CD4-positive, CD25-positive, alpha-beta regulatory T cell (primary cell): ENCODE results near the gene B4GALT6. TPM values are rescaled to one million over a fixed set of nuclear protein-coding genes. Genes with fewer than 3 reads are reported as not detected.

ENCODE experiments used
- ATAC-seq, 2 donors: fragments of 150-1000 bp; cut with Tn5 transposase; one replicate each; pipeline ENCODE4 v1.10.0; 2021; ENCODE audit warnings: low read depth in 2 of 2, moderate number of reproducible peaks in 2 of 2, moderate library complexity in 1 of 2
- DNase-seq, 3 donors: peaks; one replicate each; pipeline versions ENCODE4 v3.0.0 to v3.0.0-alpha.2; 2012 to 2022; ENCODE audit warnings: mixed read lengths in 1 of 3
- H3K27ac ChIP-seq: one replicate; pipeline ENCODE4 v1.7.0; 2013; ENCODE audit warnings: mild to moderate bottlenecking, low read length; ENCODE audit not compliant: insufficient read depth, poor library complexity, severe bottlenecking
- H3K27me3 ChIP-seq: one replicate; pipeline ENCODE4 v1.7.0; 2013; ENCODE audit warnings: low read length; ENCODE audit not compliant: control insufficient read depth, insufficient read depth
- H3K36me3 ChIP-seq: one replicate; pipeline ENCODE4 v1.7.0; 2013; ENCODE audit warnings: mild to moderate bottlenecking, low read length, moderate library complexity; ENCODE audit not compliant: control insufficient read depth, insufficient read depth
- H3K4me1 ChIP-seq: 2 replicates; pipeline ENCODE4 v1.7.0; 2013; ENCODE audit warnings: mild to moderate bottlenecking, low read length; ENCODE audit not compliant: insufficient read depth, control insufficient read depth, poor library complexity, severe bottlenecking
- H3K4me3 ChIP-seq: one replicate; pipeline ENCODE4 v1.7.0; 2013; ENCODE audit warnings: low read depth, mild to moderate bottlenecking, low read length, moderate library complexity
- H3K9me3 ChIP-seq, 2 experiments: 1 replicate in 1 of 2; 2 replicates in 1 of 2; pipeline ENCODE4 v1.7.0; 2013; ENCODE audit warnings: low read length in 2 of 2, mild to moderate bottlenecking in 1 of 2, moderate library complexity in 1 of 2; ENCODE audit not compliant: control insufficient read depth in 2 of 2
- H3K27ac Mint-ChIP-seq, 3 donors: one replicate each; pipeline ENCODE4 v1.8.0; 2020 to 2022; ENCODE audit warnings: mild to moderate bottlenecking in 3 of 3, mixed read lengths in 3 of 3, moderate library complexity in 2 of 3
- H3K27me3 Mint-ChIP-seq: one replicate; pipeline ENCODE4 v1.8.0; 2022; ENCODE audit warnings: mild to moderate bottlenecking, mixed read lengths
- H3K36me3 Mint-ChIP-seq: one replicate; pipeline ENCODE4 v1.8.0; 2020; ENCODE audit warnings: mixed read lengths
- H3K4me1 Mint-ChIP-seq, 4 donors: one replicate each; pipeline ENCODE4 v1.8.0; 2020 to 2022; ENCODE audit warnings: mixed read lengths in 4 of 4, mild to moderate bottlenecking in 1 of 4
- H3K4me3 Mint-ChIP-seq, 4 donors: one replicate each; pipeline ENCODE4 v1.8.0; 2020 to 2022; ENCODE audit warnings: mild to moderate bottlenecking in 4 of 4, mixed read lengths in 4 of 4, moderate library complexity in 3 of 4
- H3K9me3 Mint-ChIP-seq, 7 donors: one replicate each; pipeline ENCODE4 v1.8.0; 2020 to 2022; ENCODE audit warnings: mixed read lengths in 7 of 7, mild to moderate bottlenecking in 3 of 7, moderate library complexity in 2 of 7
- polyA plus RNA-seq, 4 donors: library from polyadenylated mRNA; unstranded; fragments of 300-500 nt; fragmentation: Illumina TruSeq; gene quantifications; one replicate each; pipeline ENCODE4 v1.2.3, GENCODE V29; 2021
- total RNA-seq: library from RNA; stranded (reverse); gene quantifications from one replicate; pipeline ENCODE4 v1.2.3, GENCODE V29; 2022

Gene B4GALT6
- total and polyA plus RNA-seq, 5 donors from 2014 or later: 0.47 TPM; not detected in 4

GRCh38 chr18:31702449-31702848 is 18.1 kb upstream of the B4GALT6 start:
- Mint-ChIP-seq H3K9me3 (peaks cover 0 to 2% (median 0%) of the 10 kb centered on the region in 7 donors), H3K36me3 (no peaks in the 10 kb centered on the region), H3K27ac (no peak overlapping the region), H3K4me3 (no peak overlapping the region), H3K27me3 (peaks cover 8% of the 10 kb centered on the region), H3K4me1 (peaks cover 0 to 3% (median 0%) of the 10 kb centered on the region in 4 donors)
- ATAC-seq: no peak
- Histone ChIP-seq H3K4me3 (no peak overlapping the region), H3K27ac (no peak overlapping the region), H3K4me1 (no peaks in the 10 kb centered on the region), H3K36me3 (no peaks in the 10 kb centered on the region), H3K9me3 (no peaks in the 10 kb centered on the region), H3K27me3 (no peaks in the 10 kb centered on the region)
- DNase-seq: no peak

GRCh38 chr18:31701744-31702143 is 17.4 kb upstream of the B4GALT6 start:
- Histone ChIP-seq H3K9me3 (no peaks in the 10 kb centered on the region), H3K27ac (no peak overlapping the region), H3K4me1 (no peaks in the 10 kb centered on the region), H3K36me3 (no peaks in the 10 kb centered on the region), H3K4me3 (no peak overlapping the region), H3K27me3 (no peaks in the 10 kb centered on the region)
- Mint-ChIP-seq H3K4me1 (peaks cover 0 to 3% (median 0%) of the 10 kb centered on the region in 4 donors), H3K27ac (no peak overlapping the region), H3K27me3 (peaks cover 8% of the 10 kb centered on the region), H3K4me3 (no peak overlapping the region), H3K9me3 (peaks cover 0 to 2% (median 0%) of the 10 kb centered on the region in 7 donors), H3K36me3 (no peaks in the 10 kb centered on the region)
- DNase-seq: no peak
- no peak for ATAC-seq

- Mint-ChIP-seq H3K27me3 (peaks cover 8% of the 10 kb centered on the region), H3K4me3 (no peak overlapping the region), H3K4me1 (peaks cover 0 to 3% (median 0%) of the 10 kb centered on the region in 4 donors), H3K9me3 (peaks cover 0 to 2% (median 0%) of the 10 kb centered on the region in 7 donors), H3K36me3 (no peaks in the 10 kb centered on the region), H3K27ac (no peak overlapping the region)
- DNase-seq (no peak), ATAC-seq (no peak)
- Histone ChIP-seq H3K4me3 (no peak overlapping the region), H3K27me3 (no peaks in the 10 kb centered on the region), H3K9me3 (no peaks in the 10 kb centered on the region), H3K27ac (no peak overlapping the region), H3K36me3 (no peaks in the 10 kb centered on the region), H3K4me1 (no peaks in the 10 kb centered on the region)
Measured at GRCh38 chr18:31700990-31701389, 16.6 kb upstream of the B4GALT6 start.

GRCh38 chr18:31697351-31698298 is 13.2 kb upstream of the B4GALT6 start:
- H3K9me3 Mint-ChIP-seq: peaks cover 0 to 2% (median 0%) of the 10 kb centered on the region in 7 donors
- no peak overlapping the region for H3K4me3 ChIP-seq
- H3K36me3 ChIP-seq: no peaks in the 10 kb centered on the region
- H3K4me1 ChIP-seq: no peaks in the 10 kb centered on the region
- H3K27ac ChIP-seq: no peak overlapping the region
- DNase-seq (no peak), ATAC-seq (no peak)
- peaks cover 0 to 3% (median 0%) of the 10 kb centered on the region in 4 donors for H3K4me1 Mint-ChIP-seq
- no peaks in the 10 kb centered on the region for H3K36me3 Mint-ChIP-seq
- no peak overlapping the region for H3K27ac Mint-ChIP-seq
- no peak overlapping the region for H3K4me3 Mint-ChIP-seq
- peaks cover 9% of the 10 kb centered on the region for H3K27me3 ChIP-seq
- peaks cover 8% of the 10 kb centered on the region for H3K27me3 Mint-ChIP-seq
- no peaks in the 10 kb centered on the region for H3K9me3 ChIP-seq

- no peak overlapping the region for H3K27ac ChIP-seq
- H3K27me3 ChIP-seq: peaks cover 12% of the 10 kb centered on the region
- peaks cover 13% of the 10 kb centered on the region for H3K27me3 Mint-ChIP-seq
- H3K4me1 Mint-ChIP-seq: no peaks in the 10 kb centered on the region
- DNase-seq (no peak), ATAC-seq (no peak)
- no peaks in the 10 kb centered on the region for H3K36me3 Mint-ChIP-seq
- H3K4me3 Mint-ChIP-seq: no peak overlapping the region
- H3K9me3 ChIP-seq: no peaks in the 10 kb centered on the region
- H3K4me3 ChIP-seq: no peak overlapping the region
- no peaks in the 10 kb centered on the region for H3K36me3 ChIP-seq
- no peaks in the 10 kb centered on the region for H3K4me1 ChIP-seq
- H3K27ac Mint-ChIP-seq: no peak overlapping the region
- H3K9me3 Mint-ChIP-seq: peaks cover 0 to 2% (median 0%) of the 10 kb centered on the region in 7 donors
Measured at GRCh38 chr18:31695989-31696388, 11.6 kb upstream of the B4GALT6 start.

GRCh38 chr18:31694297-31694696 is 9.9 kb upstream of the B4GALT6 start:
- Histone ChIP-seq H3K9me3 (no peaks in the 10 kb centered on the region), H3K4me1 (no peaks in the 10 kb centered on the region), H3K27me3 (peaks cover 15% of the 10 kb centered on the region), H3K36me3 (no peaks in the 10 kb centered on the region), H3K27ac (no peak overlapping the region), H3K4me3 (no peak overlapping the region)
- no peak overlapping the region for H3K27ac Mint-ChIP-seq
- peaks cover 0 to 2% (median 0%) of the 10 kb centered on the region in 7 donors for H3K9me3 Mint-ChIP-seq
- H3K36me3 Mint-ChIP-seq: no peaks in the 10 kb centered on the region
- ATAC-seq: no peak
- H3K27me3 Mint-ChIP-seq: peaks cover 19% of the 10 kb centered on the region
- H3K4me3 Mint-ChIP-seq: no peak overlapping the region
- H3K4me1 Mint-ChIP-seq: no peaks in the 10 kb centered on the region
- DNase-seq: no peak

GRCh38 chr18:31688606-31689005 is 4.2 kb upstream of the B4GALT6 start:
- H3K4me3 ChIP-seq: no peak overlapping the region
- H3K27me3 Mint-ChIP-seq: peaks cover 42% of the 10 kb centered on the region
- H3K9me3 Mint-ChIP-seq: peaks cover 0 to 3% (median 0%) of the 10 kb centered on the region in 7 donors
- H3K9me3 ChIP-seq: no peaks in the 10 kb centered on the region
- no peaks in the 10 kb centered on the region for H3K36me3 ChIP-seq
- H3K36me3 Mint-ChIP-seq: no peaks in the 10 kb centered on the region
- H3K4me3 Mint-ChIP-seq: no peak overlapping the region
- H3K4me1 ChIP-seq: peaks cover 12% of the 10 kb centered on the region
- ATAC-seq: no peak
- no peak overlapping the region for H3K27ac ChIP-seq
- H3K27me3 ChIP-seq: peaks cover 31% of the 10 kb centered on the region
- H3K4me1 Mint-ChIP-seq: peaks cover 0 to 18% (median 7%) of the 10 kb centered on the region in 4 donors
- no peak for DNase-seq
- no peak overlapping the region for H3K27ac Mint-ChIP-seq
